Activated CD4-positive, alpha-beta T cell treated with anti-CD3 and anti-CD28 coated beads, Interleukin-10, Interleukin-2, amounts not matched to agents 100 ng/mL and 50 ng/mL, durations not matched to agents 16 hours and 8 hours (primary cell): ENCODE measurements around the gene TNPO1.
A peak's percentile ranks its signal among the peaks of the same experiment; 100 is the strongest.
"Not testable (repeated sequence)": the region's sequence is repeated elsewhere in the genome, so short reads cannot be mapped to it uniquely, and the experiment has no call there.

Experiments
- DNase-seq: peaks from one replicate; pipeline ENCODE4 v3.0.0-alpha.2; 2020

The TNPO1 gene

GRCh38 chr5:72855821-72856220 lies 39.4 kb downstream of the TNPO1 start:
- no peak for DNase-seq

- no peak for DNase-seq
These were observed 40.9 kb downstream of the TNPO1 start for GRCh38 chr5:72857396-72857795.

GRCh38 chr5:72859127-72859526 lies 42.7 kb downstream of the TNPO1 start:
- no peak for DNase-seq

GRCh38 chr5:72860499-72860898 lies 44.0 kb downstream of the TNPO1 start:
- DNase-seq, result no peak

GRCh38 chr5:72871366-72872024 lies 55.0 kb downstream of the TNPO1 start:
- no peak for DNase-seq

- DNase-seq, result no peak
These were observed 62.4 kb downstream of the TNPO1 start for GRCh38 chr5:72878854-72879253.

- DNase-seq, result no peak
These were observed 66.5 kb downstream of the TNPO1 start for GRCh38 chr5:72882989-72883388.

GRCh38 chr5:72883850-72884249 lies 67.4 kb downstream of the TNPO1 start:
- DNase-seq, result no peak

GRCh38 chr5:72884892-72885291 lies 68.4 kb downstream of the TNPO1 start:
- no peak for DNase-seq

GRCh38 chr5:72885824-72886223 lies 69.4 kb downstream of the TNPO1 start:
- no peak for DNase-seq

- no peak for DNase-seq
These were observed 72.1 kb downstream of the TNPO1 start for GRCh38 chr5:72888595-72888994.

- no peak for DNase-seq
These were observed 72.9 kb downstream of the TNPO1 start for GRCh38 chr5:72889324-72889723.

- DNase-seq, result no peak
These were observed 76.4 kb downstream of the TNPO1 start for GRCh38 chr5:72892846-72893245.

- peak; percentile 68 for DNase-seq
These were observed 79.3 kb downstream of the TNPO1 start for GRCh38 chr5:72895758-72896157.

GRCh38 chr5:72906806-72907205 lies 90.3 kb downstream of the TNPO1 start:
- DNase-seq, result no peak

GRCh38 chr5:72908664-72909063 lies 92.2 kb downstream of the TNPO1 start:
- no peak for DNase-seq

GRCh38 chr5:72917371-72917776 lies 100.9 kb downstream of the TNPO1 start:
- DNase-seq, result no peak

GRCh38 chr5:72920690-72921502 lies 104.4 kb downstream of the TNPO1 start:
- DNase-seq, result peak; percentile 3

GRCh38 chr5:72921886-72922285 lies 105.4 kb downstream of the TNPO1 start:
- DNase-seq, result no peak

GRCh38 chr5:72922422-72922821 lies 106.0 kb downstream of the TNPO1 start:
- no peak for DNase-seq

- DNase-seq, result no peak
These were observed 109.0 kb downstream of the TNPO1 start for GRCh38 chr5:72925336-72926010.

- DNase-seq, result not testable (repeated sequence)
These were observed 116.2 kb downstream of the TNPO1 start for GRCh38 chr5:72932686-72933085.

- not testable (repeated sequence) for DNase-seq
These were observed 118.7 kb downstream of the TNPO1 start for GRCh38 chr5:72934953-72935725.
